Activated CD4-positive, CD25-positive, alpha-beta regulatory T cell (primary cell): ENCODE results near the gene DLGAP4.
A peak's percentile ranks its signal among the peaks of the same experiment; 100 is the strongest.
"Not testable (repeated sequence)": the region's sequence is repeated elsewhere in the genome, so short reads cannot be mapped to it uniquely, and the experiment has no call there.

Experiments used
- DNase-seq, 4 experiments: peaks; one replicate each; lab custom pipeline; 2025; lab: John Stamatoyannopoulos, UW

The DLGAP4 gene

DNA sequence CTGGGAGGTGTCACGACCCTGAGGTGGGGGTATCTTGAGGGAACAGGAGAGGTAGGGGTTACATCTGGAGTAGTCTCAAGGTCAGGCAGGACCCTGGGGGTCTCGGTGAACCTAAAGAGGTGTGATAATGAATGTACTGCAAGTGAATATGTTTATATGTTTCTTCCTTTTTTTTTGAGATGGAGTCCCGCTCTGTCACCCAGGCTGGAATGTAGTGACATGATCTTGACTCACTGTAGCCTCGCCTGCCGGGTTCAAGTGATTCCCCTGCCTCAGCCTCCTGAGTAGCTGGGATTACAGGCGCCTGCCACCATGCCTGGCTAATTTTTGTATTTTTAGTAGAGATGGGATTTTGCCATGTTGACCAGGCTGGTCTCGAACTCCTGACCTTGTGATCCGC lies 168.9 kb downstream of the DLGAP4 start:
- DNase-seq = not testable (repeated sequence)

DNA sequence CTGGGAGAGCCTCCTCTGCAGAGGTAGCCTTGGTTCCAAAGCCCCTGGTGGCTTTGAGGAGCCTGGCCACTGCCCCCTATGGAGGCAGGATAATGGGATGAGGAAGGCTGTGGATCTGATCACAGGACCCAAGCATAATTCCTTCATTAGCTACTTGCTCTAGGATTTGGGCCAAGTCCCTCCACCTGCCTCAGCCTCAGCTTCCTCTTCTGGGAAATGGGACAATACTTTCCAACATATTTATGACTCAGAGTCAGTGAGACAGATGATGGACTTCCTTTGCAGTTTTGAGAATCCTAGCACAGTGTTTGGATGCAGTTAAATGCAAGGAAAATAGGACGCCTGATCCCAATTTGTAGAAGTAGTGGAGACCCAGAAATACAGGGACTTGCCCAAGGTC lies 171.3 kb downstream of the DLGAP4 start:
- DNase-seq = no peak

DNA sequence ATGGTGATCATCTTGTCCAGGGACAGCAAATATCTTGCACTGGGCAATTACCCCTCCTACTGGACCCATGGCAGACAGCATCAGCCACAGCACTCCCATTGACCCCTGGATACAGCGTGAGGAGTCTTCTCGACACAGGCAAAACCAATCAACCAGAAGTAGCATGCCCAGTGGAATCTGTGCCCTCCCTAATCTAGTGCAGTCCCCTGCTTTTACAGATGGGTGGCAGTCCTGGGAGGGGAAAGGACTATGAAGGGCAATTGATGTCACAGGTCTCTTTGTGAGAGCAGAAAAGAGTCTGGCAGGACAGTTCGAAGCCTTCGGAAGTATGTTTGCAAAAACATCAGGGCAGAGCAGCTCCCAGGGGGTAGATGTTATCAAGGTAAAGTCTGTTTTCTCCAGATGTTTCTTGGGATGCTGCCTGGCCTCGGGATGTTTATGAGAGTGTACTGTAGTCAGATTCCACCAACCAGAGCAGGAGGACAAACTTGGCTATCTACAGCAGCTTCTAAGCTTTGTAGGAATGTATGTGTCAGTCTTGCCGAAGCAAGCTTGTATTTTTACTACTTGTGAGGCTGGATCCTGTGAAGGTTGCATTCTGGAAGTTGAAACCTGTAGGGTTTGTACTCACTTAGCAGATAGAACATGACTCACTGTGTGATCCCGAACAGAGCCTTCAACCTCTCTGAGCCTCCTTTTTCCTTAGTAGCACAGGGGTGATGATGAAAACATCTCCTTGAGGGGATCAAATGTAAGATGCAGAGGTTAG lies 172.2 kb downstream of the DLGAP4 start:
- no peak for DNase-seq

DNA sequence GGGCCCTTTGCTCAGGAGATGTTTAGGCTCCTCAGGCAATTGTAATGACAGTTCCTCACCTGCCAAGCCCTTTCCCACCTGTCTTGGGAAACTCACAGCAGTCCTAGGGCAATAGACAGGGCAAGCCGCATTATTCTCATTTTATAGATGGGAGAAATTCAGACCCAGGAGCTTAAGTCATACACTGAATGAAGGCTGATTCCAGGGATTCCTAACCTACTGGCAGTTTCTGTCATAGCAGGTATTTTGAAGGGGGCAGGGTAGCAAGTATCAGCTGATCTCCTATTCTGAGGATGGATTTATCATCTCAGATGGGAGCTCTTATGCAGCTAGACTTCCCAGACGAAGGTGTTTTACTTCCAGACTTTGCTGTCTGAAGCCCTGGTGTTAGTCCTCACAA lies 173.8 kb downstream of the DLGAP4 start:
- DNase-seq = no peak

DNA sequence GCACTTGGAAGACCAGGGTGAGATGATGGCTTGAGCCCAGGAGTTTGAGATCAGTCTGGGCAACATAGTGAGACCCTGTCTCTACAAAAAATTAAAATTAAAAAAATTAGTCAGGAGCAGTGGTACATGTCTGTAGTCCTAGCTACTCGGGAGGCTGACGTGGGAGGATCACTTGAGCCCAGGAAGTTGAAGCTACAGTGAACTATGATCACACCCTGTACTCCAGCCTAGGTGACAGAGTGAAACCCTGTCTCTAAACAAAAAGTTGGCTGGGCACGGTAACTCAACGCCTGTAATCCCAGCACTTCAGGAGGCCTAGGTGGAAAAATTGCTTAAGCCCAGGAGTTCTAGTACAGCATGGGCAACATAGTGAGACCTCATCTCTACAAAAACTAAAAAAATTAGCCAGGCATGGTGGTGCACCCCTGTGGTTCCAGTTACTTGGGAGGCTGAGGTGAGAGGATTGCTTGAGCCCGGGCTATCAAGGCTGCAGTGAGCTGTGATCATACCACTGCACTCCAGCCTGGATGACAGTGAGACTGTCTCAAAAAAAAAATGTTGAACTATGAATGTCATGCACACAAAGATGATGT lies 174.4 kb downstream of the DLGAP4 start:
- no peak for DNase-seq

DNA sequence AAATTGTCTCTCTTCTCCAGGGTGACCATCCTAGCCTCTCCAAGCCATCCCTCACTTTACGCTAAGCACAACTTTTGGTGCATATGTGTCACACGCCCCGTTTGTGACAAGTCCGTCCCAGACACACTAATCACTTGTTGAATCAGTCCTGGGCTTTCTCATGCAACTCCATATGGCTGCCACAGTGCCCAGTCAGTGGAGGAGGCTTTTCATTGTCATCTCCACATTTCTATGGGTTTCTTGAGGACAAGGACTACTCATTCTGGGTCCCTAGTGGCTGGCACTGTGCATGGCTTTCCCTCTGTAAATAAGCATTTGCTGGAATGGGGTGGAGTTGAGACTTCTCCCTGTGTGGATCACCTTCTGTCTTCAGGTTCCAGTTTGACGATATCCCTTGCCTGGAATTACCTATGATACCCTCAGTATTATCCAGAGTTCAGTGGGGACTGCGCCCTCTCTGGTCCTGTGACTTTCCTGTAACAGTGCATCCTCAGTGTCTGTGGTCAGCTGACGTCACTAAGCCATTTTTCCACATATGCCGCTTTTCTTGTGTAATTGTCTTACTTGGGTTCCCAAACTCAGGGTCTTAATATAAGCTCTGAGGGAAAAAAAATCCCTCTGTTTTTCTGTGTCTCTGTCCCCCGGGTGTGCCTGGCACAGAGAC lies 175.4 kb downstream of the DLGAP4 start:
- no peak for DNase-seq

DNA sequence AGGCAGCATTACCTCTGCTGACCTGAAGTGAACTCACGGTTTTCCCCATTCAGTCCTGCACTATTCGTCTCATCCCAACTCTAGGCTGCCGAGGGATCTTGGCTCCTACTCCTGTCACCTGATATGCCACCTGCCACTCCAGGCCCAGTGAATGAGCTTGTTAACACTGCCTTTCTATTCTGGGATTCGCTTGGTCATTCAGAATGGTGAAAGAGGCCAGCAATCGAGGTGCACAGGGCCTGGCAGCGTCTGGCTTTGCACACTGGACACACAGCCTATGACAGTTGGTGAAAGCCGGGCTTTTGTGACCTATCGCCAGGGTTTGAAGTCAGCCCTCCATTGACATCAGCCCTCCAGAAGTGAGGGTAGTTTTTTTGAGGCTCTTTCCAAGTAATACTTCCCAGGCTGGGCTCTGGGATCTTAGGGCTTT lies 175.9 kb downstream of the DLGAP4 start:
- no peak for DNase-seq

DNA sequence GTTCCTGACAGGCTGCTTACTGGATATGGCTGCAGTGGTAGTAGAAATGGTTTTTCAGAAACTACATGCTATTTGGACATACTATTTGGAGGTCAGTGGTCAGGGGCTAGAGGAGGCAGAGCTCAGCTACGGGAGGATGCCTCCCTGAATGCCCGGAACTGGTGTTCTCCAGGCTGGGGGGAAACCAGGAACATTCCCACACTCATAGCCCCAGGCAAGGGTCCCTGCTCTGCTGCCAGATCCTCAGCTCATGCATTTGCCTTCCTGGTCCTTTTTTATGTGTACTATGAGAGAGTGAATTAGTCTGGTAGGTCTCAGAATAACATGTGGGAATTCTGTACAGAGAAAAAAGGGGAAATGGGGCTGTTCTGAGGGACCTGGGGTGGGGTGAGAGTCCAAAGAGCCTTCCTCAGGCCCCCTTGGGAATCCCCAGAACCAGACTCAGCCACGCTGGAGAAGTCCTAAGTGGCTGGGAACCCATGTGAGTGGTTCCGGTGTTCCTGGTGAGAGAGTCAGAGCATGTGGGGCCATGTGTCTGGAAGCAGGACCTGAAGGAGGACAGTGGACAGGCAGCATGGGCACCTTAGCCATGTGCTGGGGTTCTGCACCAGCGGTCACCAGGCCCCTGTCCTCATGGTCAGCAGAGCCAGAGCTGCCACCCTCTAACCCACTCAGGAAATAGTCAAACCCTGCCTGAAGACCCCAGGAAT lies 177.2 kb downstream of the DLGAP4 start:
- no peak for DNase-seq

DNA sequence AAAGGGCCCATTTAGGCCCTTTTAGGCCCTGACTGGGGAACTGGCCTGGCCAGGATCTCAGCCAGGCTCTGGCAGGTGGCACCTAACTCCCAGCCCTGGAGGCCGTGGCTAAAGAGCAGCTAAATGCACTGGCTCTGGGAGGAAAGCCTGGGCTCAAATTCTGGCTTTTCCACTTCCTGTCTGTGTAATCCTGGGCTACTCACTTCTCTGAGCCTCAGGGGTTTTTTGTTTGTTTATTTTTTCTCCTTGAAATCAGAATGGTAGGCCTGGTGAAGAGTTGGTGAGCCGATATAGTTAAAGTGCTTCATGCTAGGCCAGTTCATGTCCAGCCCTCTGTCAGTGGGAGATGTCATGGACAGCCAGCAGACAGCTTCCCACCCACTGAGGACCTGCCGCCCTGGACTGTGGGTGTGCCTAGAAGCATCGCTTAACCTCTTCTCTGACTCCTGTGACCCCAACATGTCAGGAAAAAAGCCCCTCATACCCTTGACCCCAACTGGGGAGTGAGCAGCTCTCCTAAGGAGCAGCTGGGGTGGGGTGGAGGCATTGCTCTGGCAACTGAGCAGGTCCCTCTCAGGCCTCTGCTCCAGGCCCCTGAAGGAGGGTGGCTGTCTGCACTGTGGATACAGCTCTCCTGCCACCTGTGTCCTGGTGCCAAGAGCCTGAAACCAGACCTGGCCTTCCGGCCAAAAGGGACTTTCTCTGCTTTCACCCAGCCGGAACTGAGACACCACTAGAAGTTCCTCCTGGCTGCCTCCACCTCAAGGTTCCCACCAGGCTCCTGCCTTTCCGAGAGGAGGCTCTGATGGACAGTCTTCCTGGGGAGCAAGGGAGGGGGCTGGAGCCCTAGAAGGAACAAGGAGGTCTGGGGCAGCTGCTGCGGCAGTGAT lies 178.0 kb downstream of the DLGAP4 start:
- DNase-seq = no peak

DNA sequence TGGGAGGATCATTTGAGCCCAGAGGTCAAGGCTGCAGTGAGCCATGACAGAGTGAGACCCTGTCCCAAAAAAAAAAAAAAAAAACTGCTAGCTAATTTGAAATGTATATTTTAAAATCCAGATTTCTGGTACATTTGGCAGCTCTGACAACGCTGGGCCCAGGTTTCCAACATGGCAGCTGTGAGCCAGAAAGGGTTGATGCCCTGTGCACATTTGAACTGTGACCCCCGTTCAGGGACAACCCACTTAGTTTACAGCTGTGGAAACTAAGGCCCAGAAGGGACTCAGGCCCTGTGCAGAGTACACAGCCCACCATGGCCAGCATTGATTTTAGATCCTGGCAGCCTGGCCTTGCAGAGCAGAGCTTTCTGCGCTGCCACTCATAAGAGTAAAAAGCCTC lies 179.1 kb downstream of the DLGAP4 start:
- no peak for DNase-seq

DNA sequence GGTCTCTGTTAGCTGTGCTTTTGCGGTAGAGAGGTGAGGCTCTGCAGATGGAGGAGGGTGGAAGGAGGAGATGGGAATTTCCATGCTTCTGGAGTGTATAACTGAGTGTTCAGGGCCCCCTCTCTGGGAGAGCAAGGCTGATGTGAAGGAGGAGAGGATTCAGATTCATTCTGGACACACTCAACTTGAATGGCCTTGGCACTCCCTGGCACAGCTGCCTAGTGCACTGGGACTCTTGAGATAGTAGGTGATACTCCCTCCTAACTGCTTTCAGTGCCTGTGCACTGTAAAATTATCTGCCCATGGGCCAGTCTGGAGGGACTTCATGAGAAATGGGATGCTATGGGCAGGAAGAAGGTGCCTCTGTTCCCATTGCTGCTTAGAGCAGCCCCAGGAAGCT lies 180.9 kb downstream of the DLGAP4 start:
- no peak for DNase-seq

DNA sequence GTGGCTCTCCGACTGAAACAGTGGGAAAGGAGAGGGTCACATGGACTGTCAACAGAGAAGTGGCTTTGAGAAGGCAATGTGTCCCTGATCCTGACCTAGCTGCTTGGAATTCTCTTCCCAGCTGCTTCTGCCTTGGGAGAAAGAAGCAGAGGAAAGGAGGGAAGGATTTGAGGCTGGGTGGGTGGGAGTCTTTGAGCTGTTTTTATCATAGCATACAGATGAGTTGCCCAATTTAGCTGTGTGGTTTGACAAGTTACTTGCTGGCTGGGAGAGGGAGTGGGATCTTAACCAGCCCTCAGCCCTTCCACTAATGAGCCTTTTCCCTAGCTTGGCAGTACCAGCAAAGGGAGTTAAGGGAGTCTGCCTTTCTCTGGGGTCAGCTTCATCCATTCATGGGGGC lies 184.1 kb downstream of the DLGAP4 start:
- no peak for DNase-seq

DNA sequence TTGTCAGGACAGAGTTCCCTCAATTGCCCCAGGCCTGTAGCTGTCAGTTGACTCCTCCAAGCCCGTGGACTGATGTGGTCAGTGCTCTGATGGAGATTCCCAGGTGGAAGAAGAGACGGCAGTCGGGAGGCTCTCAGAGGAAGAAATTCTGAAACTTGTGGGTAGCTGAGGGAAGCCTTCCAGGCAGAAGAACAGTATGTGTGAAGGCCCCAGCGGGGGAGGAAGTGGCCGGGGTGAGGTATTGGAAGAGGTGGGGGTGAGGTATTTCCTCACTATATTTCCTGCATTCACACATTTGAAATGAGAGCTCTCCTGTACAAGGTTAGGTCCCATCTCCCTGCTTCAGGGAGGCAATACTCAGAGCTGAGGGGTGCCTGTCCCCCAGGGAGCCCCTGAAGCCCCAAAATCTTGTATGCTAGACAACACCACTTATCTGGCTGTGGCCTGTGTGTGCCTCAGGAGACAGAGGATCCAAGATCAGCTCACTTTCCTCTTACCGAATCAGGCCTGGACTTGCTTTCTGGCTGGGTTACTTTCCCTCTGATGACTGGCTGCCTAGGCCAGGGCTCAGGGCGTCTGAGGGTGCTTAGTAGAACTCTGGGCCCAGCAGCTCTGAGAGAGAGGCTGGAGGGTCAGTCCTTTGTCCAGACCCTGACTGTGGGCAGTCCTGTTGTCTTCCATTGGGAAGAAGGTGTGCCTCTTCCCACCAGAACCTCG lies 185.9 kb downstream of the DLGAP4 start:
- peak in 2 of 4 experiments; percentile 18 to 45 for DNase-seq

DNA sequence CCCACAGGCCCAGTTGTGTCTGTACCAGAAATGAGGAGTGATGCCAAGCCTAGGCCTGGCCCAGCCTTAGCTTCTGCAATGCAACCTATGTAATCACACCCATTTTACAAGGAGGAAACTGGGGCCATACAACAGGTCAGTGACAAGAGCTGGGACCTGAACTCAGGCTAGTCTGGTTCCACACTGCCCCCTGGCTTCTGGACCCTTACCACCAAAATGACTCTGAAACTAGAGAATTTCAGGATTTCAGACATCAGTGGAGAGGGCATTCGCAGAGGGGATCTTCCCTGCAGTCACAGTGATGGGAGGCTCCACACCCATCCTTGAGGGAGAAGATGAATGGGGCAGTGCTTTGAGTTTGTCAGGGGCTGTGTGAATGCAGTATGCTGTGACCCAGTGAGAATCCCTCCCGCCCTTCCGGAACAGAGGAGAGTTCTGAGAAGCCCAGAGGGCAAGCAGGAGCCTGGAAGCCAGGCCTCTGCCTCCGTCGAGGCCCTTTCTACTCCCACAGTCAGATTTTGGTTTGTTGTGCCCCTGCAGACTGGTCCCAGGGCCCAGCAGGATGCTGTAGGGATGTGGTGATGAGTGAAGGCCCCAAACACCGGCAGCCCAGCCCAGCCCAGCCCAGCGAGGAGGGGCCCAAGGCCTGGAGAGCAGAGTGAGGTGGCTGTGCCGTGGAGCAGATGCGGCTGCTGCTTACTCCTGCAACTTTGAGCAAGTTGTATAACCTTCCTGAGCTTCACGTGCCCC lies 187.1 kb downstream of the DLGAP4 start:
- no peak for DNase-seq

DNA sequence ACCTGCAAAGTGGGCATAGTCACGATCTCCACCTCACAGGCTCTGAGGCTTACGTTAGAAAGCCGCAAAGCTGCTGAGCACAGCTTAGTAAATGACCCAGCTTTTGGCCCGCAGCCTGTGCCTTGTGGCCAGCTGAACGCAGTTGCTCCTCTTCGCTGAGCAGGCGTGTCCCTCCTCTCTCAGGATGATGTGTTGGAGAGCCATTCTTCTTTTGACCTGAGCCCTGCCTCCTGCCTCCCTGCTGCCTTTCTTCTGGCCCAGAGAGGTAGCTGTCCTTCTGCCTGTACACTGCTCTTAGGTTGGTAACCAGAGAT lies 187.6 kb downstream of the DLGAP4 start:
- DNase-seq = no peak

DNA sequence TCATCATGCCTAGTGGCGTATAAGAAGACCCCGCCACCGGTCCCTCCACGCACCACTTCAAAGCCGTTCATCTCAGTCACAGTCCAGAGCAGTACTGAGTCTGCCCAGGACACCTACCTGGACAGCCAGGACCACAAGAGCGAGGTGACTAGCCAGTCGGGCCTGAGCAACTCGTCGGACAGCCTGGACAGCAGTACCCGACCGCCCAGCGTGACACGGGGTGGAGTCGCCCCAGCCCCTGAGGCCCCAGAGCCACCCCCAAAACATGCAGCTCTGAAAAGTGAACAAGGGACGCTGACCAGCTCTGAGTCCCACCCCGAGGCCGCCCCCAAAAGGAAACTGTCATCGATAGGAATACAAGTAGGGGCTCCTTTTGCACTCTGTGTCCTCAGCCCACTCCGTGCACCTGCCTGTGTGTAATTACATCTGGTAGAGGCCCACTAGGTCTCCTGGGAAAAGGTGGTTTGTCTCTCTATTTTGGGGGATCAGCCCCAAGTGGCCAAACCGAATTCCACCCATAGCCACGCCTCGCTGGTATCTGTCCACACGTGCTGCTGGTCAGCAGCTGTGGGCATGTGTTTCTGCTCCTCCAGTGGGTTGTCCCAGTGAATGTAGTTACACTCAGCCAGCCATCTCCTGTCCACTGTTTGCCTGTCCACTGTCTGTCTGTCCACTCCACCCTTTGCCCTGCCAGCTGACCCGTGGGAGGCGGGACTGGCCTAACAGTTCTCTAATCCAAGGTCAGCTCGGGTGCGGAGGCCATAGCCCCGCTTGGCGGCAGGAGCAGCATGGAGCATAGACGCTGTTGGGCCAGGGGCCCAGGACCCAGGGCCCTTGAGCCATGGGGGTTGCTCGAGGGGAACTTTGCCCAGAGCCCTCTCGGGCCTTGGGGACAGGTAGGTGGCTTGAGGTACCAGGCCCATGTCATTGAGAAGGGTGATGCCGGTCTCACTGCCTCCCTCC lies 190.8 kb downstream of the DLGAP4 start:
- no peak for DNase-seq

DNA sequence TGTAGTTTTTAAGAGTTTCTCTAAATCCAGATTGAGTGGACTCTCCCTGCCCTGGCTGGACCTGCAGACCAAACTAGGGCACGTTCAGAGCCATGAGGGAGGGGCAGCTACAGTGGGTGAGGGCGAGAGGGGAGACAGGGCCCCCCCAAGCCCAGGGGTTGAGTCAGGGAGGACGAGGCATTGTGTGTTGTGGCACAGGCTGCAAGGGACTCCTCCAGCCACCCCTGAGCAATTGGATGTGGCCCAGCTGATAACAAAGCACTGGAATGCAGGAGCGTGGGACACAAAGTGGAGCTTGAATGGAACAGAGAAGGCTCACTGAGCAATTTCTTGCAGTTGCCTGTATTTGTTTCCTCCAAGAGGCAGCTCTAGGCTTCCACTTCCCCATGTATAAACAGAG lies 191.7 kb downstream of the DLGAP4 start:
- no peak for DNase-seq

DNA sequence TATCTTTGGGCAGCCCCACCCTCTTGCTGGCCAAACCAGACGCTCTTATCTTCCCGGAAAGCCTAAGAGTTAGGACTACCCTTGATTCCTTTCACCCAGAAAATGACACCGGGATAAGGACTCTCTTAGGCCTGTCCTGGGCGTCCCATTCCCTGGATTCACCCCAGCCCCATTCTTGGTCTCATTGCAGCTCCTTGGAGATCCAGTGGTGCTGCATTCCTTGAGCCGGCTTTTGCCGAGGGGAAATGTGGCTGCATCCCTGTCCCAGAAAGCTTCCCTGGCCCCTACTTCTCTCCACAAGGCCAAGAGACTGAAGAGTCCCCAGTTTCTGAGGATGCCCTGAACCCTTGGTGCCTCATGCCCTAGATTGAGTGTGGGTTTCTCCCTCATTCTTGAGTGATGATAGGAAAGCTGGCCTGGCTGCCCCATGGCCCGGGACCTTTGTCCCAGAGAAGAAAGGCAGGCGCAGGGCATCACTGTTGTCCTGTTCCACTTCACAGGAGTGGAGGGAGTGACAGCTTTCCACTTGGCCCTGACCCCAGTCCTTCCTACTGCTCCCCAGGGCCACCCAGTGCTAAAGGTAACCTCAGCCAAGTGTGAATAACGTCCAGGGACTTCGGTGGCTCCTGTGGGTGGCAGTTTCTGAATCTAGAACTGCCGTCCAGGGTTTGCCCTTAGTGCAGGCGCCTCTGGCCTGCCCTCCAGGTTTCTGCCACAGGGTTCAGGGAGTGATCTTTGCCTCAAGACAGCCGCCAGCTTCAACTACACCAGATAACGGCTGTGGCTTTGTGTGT lies 192.4 kb downstream of the DLGAP4 start:
- DNase-seq = no peak
